ENCODE results near the gene TXNDC2. TPM values are rescaled to one million over a fixed set of nuclear protein-coding genes. Genes with fewer than 3 reads are reported as not detected.

The TXNDC2 gene
- total RNA-seq, 2 donors from 2014 or later, result 0.35 to 8.8 TPM

DNA sequence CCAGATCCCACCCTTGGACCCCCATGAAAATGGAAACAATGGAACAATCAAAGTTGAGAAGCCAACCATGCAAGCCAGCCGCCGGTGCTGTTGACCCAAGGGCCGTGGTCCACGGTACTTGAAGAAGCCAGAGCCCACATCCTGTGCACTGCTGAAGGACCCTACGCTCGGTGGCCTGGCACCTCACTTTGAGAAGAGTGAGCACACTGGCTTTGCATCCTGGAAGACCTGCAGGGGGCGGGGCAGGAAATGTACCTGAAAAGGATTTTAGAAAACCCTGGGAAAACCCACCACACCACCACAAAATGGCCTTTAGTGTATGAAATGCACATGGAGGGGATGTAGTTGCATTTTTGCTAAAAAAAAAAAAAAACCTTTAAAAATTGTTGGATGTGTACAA lies 26.5 kb upstream of the TXNDC2 start:
- ATAC-seq (ENCODE audit: insufficient number of reproducible peaks, low FRiP score, low read depth) (no peak), DNase-seq (ENCODE audit: low spot score) (no peak)
- H3K27ac ChIP-seq, result no peak overlapping the region
- H3K4me1 ChIP-seq (ENCODE audit: control insufficient read depth in 1 of 2, low read depth in 2 of 2), result peaks cover 19 to 29% of the 10 kb centered on the region in 2 donors
- H3K4me3 ChIP-seq, result no peak overlapping the region
- H3K27me3 ChIP-seq (replicated peaks; ENCODE audit: insufficient read depth), result no peaks in the 10 kb centered on the region
- no peaks in the 10 kb centered on the region for H3K9me3 ChIP-seq
- peaks cover 5% of the 10 kb centered on the region for H3K36me3 ChIP-seq
- TF ChIP-seq, protein P1, sequence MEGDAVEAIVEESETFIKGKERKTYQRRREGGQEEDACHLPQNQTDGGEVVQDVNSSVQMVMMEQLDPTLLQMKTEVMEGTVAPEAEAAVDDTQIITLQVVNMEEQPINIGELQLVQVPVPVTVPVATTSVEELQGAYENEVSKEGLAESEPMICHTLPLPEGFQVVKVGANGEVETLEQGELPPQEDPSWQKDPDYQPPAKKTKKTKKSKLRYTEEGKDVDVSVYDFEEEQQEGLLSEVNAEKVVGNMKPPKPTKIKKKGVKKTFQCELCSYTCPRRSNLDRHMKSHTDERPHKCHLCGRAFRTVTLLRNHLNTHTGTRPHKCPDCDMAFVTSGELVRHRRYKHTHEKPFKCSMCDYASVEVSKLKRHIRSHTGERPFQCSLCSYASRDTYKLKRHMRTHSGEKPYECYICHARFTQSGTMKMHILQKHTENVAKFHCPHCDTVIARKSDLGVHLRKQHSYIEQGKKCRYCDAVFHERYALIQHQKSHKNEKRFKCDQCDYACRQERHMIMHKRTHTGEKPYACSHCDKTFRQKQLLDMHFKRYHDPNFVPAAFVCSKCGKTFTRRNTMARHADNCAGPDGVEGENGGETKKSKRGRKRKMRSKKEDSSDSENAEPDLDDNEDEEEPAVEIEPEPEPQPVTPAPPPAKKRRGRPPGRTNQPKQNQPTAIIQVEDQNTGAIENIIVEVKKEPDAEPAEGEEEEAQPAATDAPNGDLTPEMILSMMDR (IDR thresholded peaks at IDR 0.05), result no peak

DNA sequence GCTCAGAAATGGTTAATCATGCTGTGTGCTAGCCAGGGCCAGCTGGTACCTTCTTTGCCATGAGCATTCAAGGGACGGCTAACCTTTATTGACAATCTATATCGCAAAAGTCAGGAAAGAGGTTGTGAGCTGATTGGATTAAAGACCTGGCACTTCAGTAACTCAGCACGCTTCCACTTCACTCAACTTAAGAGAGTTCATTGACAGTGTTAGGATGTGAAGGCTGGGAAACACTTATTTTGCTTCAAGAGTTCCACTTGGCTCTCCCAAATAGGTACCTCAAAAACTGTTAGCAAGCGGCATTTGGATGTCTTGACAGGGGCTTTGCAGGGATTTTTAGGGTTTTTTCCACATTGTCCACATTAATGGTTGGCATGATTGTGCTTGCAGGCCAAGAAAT lies 25.1 kb upstream of the TXNDC2 start:
- peaks cover 5% of the 10 kb centered on the region for H3K36me3 ChIP-seq
- H3K4me1 ChIP-seq (ENCODE audit: control insufficient read depth in 1 of 2, low read depth in 2 of 2), result peaks cover 13 to 15% of the 10 kb centered on the region in 2 donors
- no peak overlapping the region for H3K27ac ChIP-seq
- TF ChIP-seq, protein P1 (IDR thresholded peaks at IDR 0.05), result no peak
- ATAC-seq (ENCODE audit: insufficient number of reproducible peaks, low FRiP score, low read depth) (no peak), DNase-seq (ENCODE audit: low spot score) (no peak)
- H3K4me3 ChIP-seq, result no peak overlapping the region
- no peaks in the 10 kb centered on the region for H3K9me3 ChIP-seq
- H3K27me3 ChIP-seq (replicated peaks; ENCODE audit: insufficient read depth), result no peaks in the 10 kb centered on the region

DNA sequence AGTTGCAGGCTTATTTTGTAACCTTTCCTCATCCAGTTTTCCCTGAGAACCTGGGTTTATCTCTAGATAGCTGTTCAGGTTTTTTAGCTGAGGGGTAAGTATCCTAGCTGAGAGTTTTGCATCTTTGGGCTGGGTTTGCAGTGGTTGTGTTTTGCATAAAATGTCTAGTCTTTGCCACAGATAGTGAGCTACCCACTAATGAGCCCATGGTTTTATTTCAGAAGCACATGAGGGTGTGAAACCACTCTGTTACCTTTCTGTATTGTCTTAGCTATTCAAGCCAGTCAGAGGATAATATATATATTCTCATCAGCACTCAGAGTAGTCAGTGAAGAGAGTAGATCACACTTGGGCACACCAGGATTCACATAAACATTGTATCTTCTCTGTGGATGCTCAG lies 24.6 kb upstream of the TXNDC2 start:
- no peak overlapping the region for H3K4me3 ChIP-seq
- peaks cover 5% of the 10 kb centered on the region for H3K36me3 ChIP-seq
- H3K27ac ChIP-seq, result no peak overlapping the region
- H3K9me3 ChIP-seq, result no peaks in the 10 kb centered on the region
- ATAC-seq (ENCODE audit: insufficient number of reproducible peaks, low FRiP score, low read depth), result no peak
- H3K27me3 ChIP-seq (replicated peaks; ENCODE audit: insufficient read depth), result no peaks in the 10 kb centered on the region
- no peak for DNase-seq (ENCODE audit: low spot score)
- TF ChIP-seq, protein P1 (IDR thresholded peaks at IDR 0.05), result no peak
- peaks cover 8 to 10% of the 10 kb centered on the region in 2 donors for H3K4me1 ChIP-seq (ENCODE audit: control insufficient read depth in 1 of 2, low read depth in 2 of 2)

DNA sequence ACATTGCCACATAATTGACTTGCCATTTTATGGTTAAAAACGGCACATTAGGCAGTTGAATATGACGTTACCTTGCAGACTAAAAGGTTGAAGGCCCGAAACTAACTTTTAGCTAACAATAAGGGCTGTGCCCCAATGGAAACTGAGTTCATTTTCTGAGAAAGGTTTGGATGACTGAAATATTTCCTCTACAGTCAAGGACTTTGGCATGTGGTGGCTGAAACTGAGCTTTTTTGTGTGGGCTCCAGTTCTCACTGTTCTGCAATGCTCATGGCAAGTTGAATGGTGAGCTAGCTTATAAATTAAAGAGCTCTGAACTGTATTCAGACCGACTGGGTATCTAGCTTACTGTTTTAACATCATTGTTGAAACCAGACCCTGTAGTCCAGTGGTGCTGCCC lies 23.8 kb upstream of the TXNDC2 start:
- Histone ChIP-seq H3K27me3 (replicated peaks; ENCODE audit: insufficient read depth) (no peaks in the 10 kb centered on the region), H3K36me3 (peaks cover 5% of the 10 kb centered on the region), H3K27ac (no peak overlapping the region), H3K9me3 (no peaks in the 10 kb centered on the region), H3K4me1 (ENCODE audit: control insufficient read depth in 1 of 2, low read depth in 2 of 2) (peaks cover under 1 to 2% of the 10 kb centered on the region in 2 donors), H3K4me3 (no peak overlapping the region)
- TF ChIP-seq, protein P1 (IDR thresholded peaks at IDR 0.05), result no peak
- ATAC-seq (ENCODE audit: insufficient number of reproducible peaks, low FRiP score, low read depth), result no peak
- DNase-seq (ENCODE audit: low spot score), result no peak

DNA sequence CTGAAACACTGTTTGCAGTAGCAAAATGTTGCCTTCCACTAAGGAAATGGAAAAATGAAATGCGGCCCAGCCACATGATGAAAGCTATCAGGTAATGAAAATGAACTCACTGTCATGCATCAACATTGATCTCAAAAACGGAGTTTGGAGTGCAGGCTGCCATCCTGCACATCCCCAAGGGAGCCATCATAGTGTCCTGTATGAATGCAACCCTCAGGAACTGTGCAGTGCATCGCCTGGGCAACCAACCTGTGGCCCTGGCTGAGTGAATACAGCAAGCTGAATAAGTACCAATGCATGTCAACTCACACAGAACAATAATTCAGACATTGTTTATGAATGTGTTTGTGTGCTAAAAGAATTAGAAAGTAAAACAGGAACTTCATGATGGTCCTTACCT lies 23.1 kb upstream of the TXNDC2 start:
- DNase-seq (ENCODE audit: low spot score), result no peak
- H3K4me1 ChIP-seq (ENCODE audit: control insufficient read depth in 1 of 2, low read depth in 2 of 2), result no peaks in the 10 kb centered on the region
- H3K9me3 ChIP-seq, result no peaks in the 10 kb centered on the region
- peaks cover 5% of the 10 kb centered on the region for H3K36me3 ChIP-seq
- no peak for ATAC-seq (ENCODE audit: insufficient number of reproducible peaks, low FRiP score, low read depth)
- TF ChIP-seq, protein P1 (IDR thresholded peaks at IDR 0.05), result no peak
- no peak overlapping the region for H3K27ac ChIP-seq
- no peak overlapping the region for H3K4me3 ChIP-seq
- H3K27me3 ChIP-seq (replicated peaks; ENCODE audit: insufficient read depth), result no peaks in the 10 kb centered on the region
